Mesendoderm (in vitro differentiated cells): Measurements from ENCODE around the gene STRIP1.

Experiments
- DNase-seq: peaks from one replicate; pipeline ENCODE4 v3.0.0; 2013
- H2AK5ac ChIP-seq: 2 replicates; pipeline ENCODE4 v1.6.1; 2013; ENCODE audit warnings: low read length, inconsistent platforms
- H2BK120ac ChIP-seq: 2 replicates; pipeline ENCODE4 v1.6.1; 2013; ENCODE audit warnings: low read depth, mild to moderate bottlenecking, low read length, moderate library complexity, mixed read lengths
- H2BK15ac ChIP-seq: replicated peaks from 2 replicates; pipeline ENCODE4 v1.6.1; 2013; ENCODE audit warnings: low read depth, mild to moderate bottlenecking, moderate library complexity
- H2BK5ac ChIP-seq: 2 replicates; pipeline ENCODE4 v1.6.1; 2013; ENCODE audit warnings: low read length, inconsistent platforms
- H3K18ac ChIP-seq: 2 replicates; pipeline ENCODE4 v1.6.1; 2013; ENCODE audit warnings: mild to moderate bottlenecking, low read length, mixed read lengths
- H3K23ac ChIP-seq: one replicate; pipeline ENCODE4 v1.6.1; 2013; ENCODE audit warnings: low read length
- H3K27ac ChIP-seq: 2 replicates; pipeline ENCODE4 v1.5.1; 2013; ENCODE audit warnings: low read depth, mild to moderate bottlenecking, inconsistent platforms, low read length, moderate library complexity
- H3K27me3 ChIP-seq: 2 replicates; pipeline ENCODE4 v1.6.1; 2013; ENCODE audit warnings: low read length, control low read depth, mild to moderate bottlenecking, inconsistent platforms; ENCODE audit not compliant: insufficient read depth, poor library complexity
- H3K36me3 ChIP-seq: 2 replicates; pipeline ENCODE4 v1.6.1; 2013; ENCODE audit warnings: low read length, inconsistent platforms; ENCODE audit not compliant: control insufficient read depth, insufficient read depth
- H3K4ac ChIP-seq: one replicate; pipeline ENCODE4 v1.6.1; 2013; ENCODE audit warnings: low read depth, mild to moderate bottlenecking, low read length, moderate library complexity
- H3K4me1 ChIP-seq: 2 replicates; pipeline ENCODE4 v1.6.1; 2013; ENCODE audit warnings: low read depth, low read length, inconsistent platforms; ENCODE audit not compliant: control insufficient read depth
- H3K4me2 ChIP-seq: 2 replicates; pipeline ENCODE4 v1.6.1; 2013; ENCODE audit warnings: low read length
- H3K4me3 ChIP-seq: 2 replicates; pipeline ENCODE4 v1.5.1; 2013; ENCODE audit warnings: mild to moderate bottlenecking, low read length
- H3K56ac ChIP-seq: one replicate; pipeline ENCODE4 v1.6.1; 2013; ENCODE audit warnings: low read length
- H3K79me1 ChIP-seq: 2 replicates; pipeline ENCODE4 v1.6.1; 2013; ENCODE audit warnings: low read length, inconsistent platforms
- H3K79me2 ChIP-seq: 2 replicates; pipeline ENCODE4 v1.6.1; 2013; ENCODE audit warnings: mild to moderate bottlenecking, low read length; ENCODE audit not compliant: control insufficient read depth, insufficient read depth
- H3K9ac ChIP-seq: 2 replicates; pipeline ENCODE4 v1.6.1; 2013; ENCODE audit warnings: low read length, inconsistent platforms
- H4K5ac ChIP-seq: one replicate; pipeline ENCODE4 v1.6.1; 2013; ENCODE audit warnings: low read length
- H4K8ac ChIP-seq: one replicate; pipeline ENCODE4 v1.6.1; 2013; ENCODE audit warnings: low read depth, mild to moderate bottlenecking, control low read depth, low read length, moderate library complexity
- WGBS: extraction: QIAGEN DNeasy Blood & Tissue Kit; methylation state at CpG from one replicate; pipeline ENCODE4 v1.1.7; 2013; ENCODE audit warnings: low lambda C conversion rate, missing lambda C conversion rate; ENCODE audit not compliant: insufficient coverage; ENCODE audit errors: extremely low coverage; 5-methylcytosine and 5-hydroxymethylcytosine counted together

STRIP1 gene

DNA sequence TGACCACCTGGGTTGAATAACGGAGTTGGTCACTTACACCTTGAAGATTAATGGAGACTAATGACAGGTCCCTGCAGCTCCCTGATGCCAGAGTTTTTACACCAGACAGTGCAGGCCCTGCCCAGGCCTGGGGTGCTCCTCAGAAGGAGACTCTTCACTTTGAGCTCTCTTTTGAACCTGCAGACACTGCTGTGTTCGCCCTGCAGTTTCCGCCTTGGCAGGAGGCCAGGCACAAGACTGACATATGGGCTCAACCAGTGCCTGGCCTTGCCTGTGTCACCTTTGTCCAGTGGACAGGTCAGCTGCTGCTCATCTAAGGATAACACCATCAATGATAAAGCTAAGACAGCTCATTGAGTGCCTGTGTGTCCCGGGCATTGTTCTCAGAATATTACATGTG is 5.2 kb downstream of the STRIP1 start:
- no peak overlapping the region for H3K4ac ChIP-seq
- no peak overlapping the region for H4K8ac ChIP-seq
- WGBS = no CpG with 5 or more reads among the region's 4 CpGs
- H3K56ac ChIP-seq = no peak overlapping the region
- H3K36me3 ChIP-seq = peaks cover 28% of the 10 kb centered on the region
- peaks cover 10% of the 10 kb centered on the region for H3K79me1 ChIP-seq
- H3K27me3 ChIP-seq = no peaks in the 10 kb centered on the region
- no peak overlapping the region for H3K23ac ChIP-seq
- H2BK120ac ChIP-seq = no peak overlapping the region
- H3K79me2 ChIP-seq = peaks cover 15% of the 10 kb centered on the region
- no peak overlapping the region for H3K27ac ChIP-seq
- DNase-seq = no peak
- no peak overlapping the region for H2BK15ac ChIP-seq
- H2BK5ac ChIP-seq = no peak overlapping the region
- H3K18ac ChIP-seq = no peak overlapping the region
- no peak overlapping the region for H3K9ac ChIP-seq
- no peak overlapping the region for H4K5ac ChIP-seq
- H3K4me2 ChIP-seq = no peak overlapping the region
- peaks cover 3% of the 10 kb centered on the region for H3K4me1 ChIP-seq
- H2AK5ac ChIP-seq = no peak overlapping the region
- no peak overlapping the region for H3K4me3 ChIP-seq

DNA sequence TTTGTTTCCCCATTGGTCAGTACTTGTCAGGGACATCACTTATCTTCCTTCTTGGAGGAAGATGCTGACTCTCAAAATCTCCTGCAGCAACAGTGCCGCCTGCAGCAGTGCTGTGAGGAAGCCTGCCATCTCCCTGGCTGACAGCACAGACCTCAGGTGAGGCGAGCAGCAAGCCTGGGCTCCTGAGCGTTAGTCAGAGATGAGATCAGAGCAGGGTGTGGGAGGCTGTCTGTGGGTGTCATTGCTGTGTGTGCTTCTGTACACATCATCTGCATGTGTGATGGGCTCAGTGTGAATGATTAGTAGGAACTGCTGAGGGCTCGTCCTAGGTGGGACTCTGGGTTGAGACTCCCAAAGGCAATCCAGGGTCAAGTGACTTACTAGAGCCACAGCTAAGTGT is 6.1 kb downstream of the STRIP1 start:
- Histone ChIP-seq H3K79me2 (peaks cover 11% of the 10 kb centered on the region), H3K18ac (no peak overlapping the region), H3K27me3 (no peaks in the 10 kb centered on the region), H3K4ac (no peak overlapping the region), H3K79me1 (peaks cover 8% of the 10 kb centered on the region), H3K9ac (no peak overlapping the region), H2BK15ac (no peak overlapping the region), H3K27ac (no peak overlapping the region), H3K4me2 (no peak overlapping the region), H4K5ac (no peak overlapping the region), H3K36me3 (peaks cover 28% of the 10 kb centered on the region), H2AK5ac (no peak overlapping the region), H2BK120ac (no peak overlapping the region), H3K4me1 (peaks cover 2% of the 10 kb centered on the region), H4K8ac (no peak overlapping the region), H2BK5ac (no peak overlapping the region), H3K4me3 (no peak overlapping the region), H3K56ac (no peak overlapping the region), H3K23ac (no peak overlapping the region)
- DNase-seq = no peak
- WGBS = no CpG with 5 or more reads among the region's 4 CpGs

DNA sequence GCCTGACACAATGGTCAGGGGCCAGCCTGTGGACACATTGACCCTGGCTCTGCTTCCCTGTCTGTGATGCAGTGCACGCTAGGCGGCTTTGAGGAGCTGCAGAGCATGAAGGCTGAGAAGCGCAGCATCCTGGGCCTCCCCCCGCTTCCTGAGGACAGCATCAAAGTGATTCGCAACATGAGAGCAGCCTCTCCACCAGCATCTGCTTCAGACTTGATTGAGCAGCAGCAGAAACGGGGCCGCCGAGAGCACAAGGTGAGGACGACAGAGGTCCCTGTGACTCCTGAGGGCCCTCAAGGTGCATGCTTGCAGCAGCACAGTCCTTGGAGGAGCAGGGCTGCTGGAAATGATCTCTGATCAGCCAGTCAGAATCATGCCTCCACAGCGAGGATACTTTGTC is 8.6 kb downstream of the STRIP1 start:
- no CpG with 5 or more reads among the region's 10 CpGs for WGBS
- no peak overlapping the region for H2BK120ac ChIP-seq
- H3K36me3 ChIP-seq = peaks cover 38% of the 10 kb centered on the region

DNA sequence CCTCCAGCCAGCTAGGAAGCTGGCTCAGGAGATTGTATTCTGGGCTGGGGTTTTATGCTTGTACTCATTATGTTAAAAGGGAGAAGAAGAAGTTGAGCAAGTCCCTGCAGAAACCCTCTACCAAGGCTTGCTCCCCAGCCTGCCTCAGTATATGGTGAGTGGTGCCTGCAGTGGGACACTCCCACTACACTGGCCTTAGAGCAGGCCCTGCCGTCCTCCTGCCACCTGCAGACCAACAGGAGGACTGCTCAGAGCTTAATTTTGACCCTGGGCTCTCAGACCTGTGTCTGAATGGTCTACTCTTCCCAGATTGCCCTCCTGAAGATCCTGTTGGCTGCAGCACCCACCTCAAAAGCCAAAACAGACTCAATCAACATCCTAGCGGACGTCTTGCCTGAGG is 13.0 kb downstream of the STRIP1 start:
- Histone ChIP-seq H2AK5ac (no peak overlapping the region), H3K79me1 (no peaks in the 10 kb centered on the region)
- peak; percentile 33 for DNase-seq

More for the DNA sequence above, 8.6 kb downstream of the STRIP1 start:
- Histone ChIP-seq H3K4me3 (no peak overlapping the region), H3K4ac (no peak overlapping the region), H3K79me1 (peaks cover 2% of the 10 kb centered on the region), H3K4me1 (no peaks in the 10 kb centered on the region), H4K5ac (no peak overlapping the region), H3K27me3 (no peaks in the 10 kb centered on the region), H3K4me2 (no peak overlapping the region), H3K9ac (no peak overlapping the region), H2AK5ac (no peak overlapping the region), H2BK5ac (no peak overlapping the region), H4K8ac (no peak overlapping the region), H3K27ac (no peak overlapping the region), H2BK15ac (no peak overlapping the region), H3K56ac (no peak overlapping the region), H3K18ac (no peak overlapping the region), H3K23ac (no peak overlapping the region), H3K79me2 (no peaks in the 10 kb centered on the region)
- no peak for DNase-seq

DNA sequence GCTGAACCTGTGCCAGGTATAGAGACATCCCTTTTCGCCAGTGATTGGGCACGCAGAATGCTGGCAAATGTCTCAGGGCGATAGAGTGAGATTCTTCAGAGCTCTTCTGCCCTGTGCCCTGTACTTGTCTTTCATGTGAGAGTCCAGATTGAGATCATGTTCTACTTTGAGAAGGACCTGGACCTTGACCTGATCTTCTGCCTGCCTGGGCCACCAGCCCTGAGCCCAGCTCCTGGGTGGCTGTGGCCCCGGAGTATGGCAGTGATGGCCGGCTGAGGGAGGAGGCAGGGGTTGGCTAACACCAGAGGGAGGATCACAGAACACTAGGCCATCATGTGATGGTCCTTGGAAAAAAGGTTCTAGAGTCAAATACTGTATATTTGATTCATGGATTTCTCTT is 13.8 kb downstream of the STRIP1 start:
- Histone ChIP-seq H3K4me3 (no peak overlapping the region), H2AK5ac (no peak overlapping the region), H3K9ac (no peak overlapping the region), H3K23ac (no peak overlapping the region), H4K5ac (no peak overlapping the region), H3K4me1 (no peaks in the 10 kb centered on the region), H3K4me2 (no peak overlapping the region), H3K18ac (no peak overlapping the region), H3K27ac (no peak overlapping the region), H4K8ac (no peak overlapping the region), H3K36me3 (peaks cover 29% of the 10 kb centered on the region), H3K79me1 (no peaks in the 10 kb centered on the region), H3K27me3 (no peaks in the 10 kb centered on the region), H2BK120ac (no peak overlapping the region), H3K4ac (no peak overlapping the region), H3K79me2 (no peaks in the 10 kb centered on the region), H2BK5ac (no peak overlapping the region), H2BK15ac (no peak overlapping the region), H3K56ac (no peak overlapping the region)
- no peak for DNase-seq
- no CpG with 5 or more reads among the region's 5 CpGs for WGBS

More for the DNA sequence above, 13.0 kb downstream of the STRIP1 start:
- Histone ChIP-seq H3K27me3 (no peaks in the 10 kb centered on the region), H3K4me1 (no peaks in the 10 kb centered on the region), H2BK5ac (no peak overlapping the region), H3K4me3 (no peak overlapping the region), H4K5ac (no peak overlapping the region), H3K4ac (no peak overlapping the region), H3K9ac (no peak overlapping the region), H2BK120ac (no peak overlapping the region), H3K4me2 (no peak overlapping the region), H3K79me2 (no peaks in the 10 kb centered on the region), H3K56ac (no peak overlapping the region), H3K36me3 (peaks cover 35% of the 10 kb centered on the region), H3K23ac (no peak overlapping the region), H2BK15ac (no peak overlapping the region), H4K8ac (no peak overlapping the region), H3K27ac (no peak overlapping the region), H3K18ac (no peak overlapping the region)
- WGBS = no CpG with 5 or more reads among the region's 3 CpGs

DNA sequence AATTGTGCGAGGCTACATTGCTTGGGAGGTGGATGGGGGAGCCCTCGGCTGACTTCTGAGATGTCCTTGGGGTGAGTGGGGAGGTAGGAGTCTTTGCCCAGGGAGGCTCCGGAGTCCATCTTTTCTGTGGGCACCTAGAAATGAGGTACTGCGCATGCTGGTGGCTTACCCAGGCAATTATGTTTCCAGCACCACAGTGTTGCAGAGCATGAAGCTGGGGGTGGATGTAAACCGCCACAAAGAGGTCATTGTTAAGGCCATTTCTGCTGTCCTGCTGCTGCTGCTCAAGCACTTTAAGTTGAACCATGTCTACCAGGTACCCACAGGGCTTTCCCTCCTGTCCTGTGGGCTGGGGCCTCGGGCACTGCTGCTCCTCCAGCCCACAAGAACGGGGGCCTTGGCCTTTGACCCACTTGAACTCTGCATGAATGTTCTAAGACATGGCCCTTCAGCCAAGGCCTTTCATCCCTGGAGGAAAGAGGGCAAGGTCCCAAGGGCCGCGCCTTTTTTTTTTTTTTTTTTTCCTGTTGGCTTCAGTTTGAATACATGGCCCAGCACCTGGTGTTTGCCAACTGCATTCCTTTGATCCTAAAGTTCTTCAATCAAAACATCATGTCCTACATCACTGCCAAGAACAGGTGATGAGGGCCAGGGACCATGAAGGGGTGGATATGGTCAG is 14.6 kb downstream of the STRIP1 start:
- Histone ChIP-seq H4K8ac (no peak overlapping the region), H3K4ac (no peak overlapping the region), H3K36me3 (peaks cover 25% of the 10 kb centered on the region), H3K27me3 (no peaks in the 10 kb centered on the region), H3K4me1 (no peaks in the 10 kb centered on the region), H3K79me2 (no peaks in the 10 kb centered on the region), H3K18ac (no peak overlapping the region), H3K9ac (no peak overlapping the region), H2BK5ac (no peak overlapping the region), H3K4me2 (no peak overlapping the region), H3K27ac (no peak overlapping the region), H3K23ac (no peak overlapping the region), H2BK15ac (no peak overlapping the region), H2BK120ac (no peak overlapping the region), H4K5ac (no peak overlapping the region), H3K56ac (no peak overlapping the region), H3K4me3 (no peak overlapping the region), H2AK5ac (no peak overlapping the region), H3K79me1 (no peaks in the 10 kb centered on the region)
- no CpG with 5 or more reads among the region's 9 CpGs for WGBS
- no peak for DNase-seq
